Gastroesophageal sphincter (tissue), 3 donors: ENCODE data around the gene NELFA.

Experiments used
- EP300 ChIP-seq: sonication (generic); formaldehyde crosslinking; IDR thresholded peaks from one replicate; pipeline ENCODE4 v1.6.1; 2017; ENCODE audit warnings: antibody characterized with exemption, mild to moderate bottlenecking
- POLR2AphosphoS5 ChIP-seq: sonication (generic); formaldehyde crosslinking; IDR thresholded peaks from one replicate; pipeline ENCODE4 v1.6.1; 2017; ENCODE audit warnings: antibody characterized with exemption
- TF ChIP-seq, protein P1 (sequence below), 4 experiments: fragments of 200-600 bp in 2 of 4; fragments of 450-650 bp in 2 of 4; sonication (generic) in 1 of 4; IDR thresholded peaks; one replicate each; pipeline ENCODE4 v1.5.1; 2017 to 2019; ENCODE audit warnings: antibody characterized with exemption in 4 of 4, mild to moderate bottlenecking in 2 of 4, moderate library complexity in 2 of 4

GRCh38 chr4:2047031-2047660 lies 38.4 kb upstream of the NELFA start:
- TF ChIP-seq EP300 (no peak), POLR2AphosphoS5 (no peak)
- TF ChIP-seq, protein P1, sequence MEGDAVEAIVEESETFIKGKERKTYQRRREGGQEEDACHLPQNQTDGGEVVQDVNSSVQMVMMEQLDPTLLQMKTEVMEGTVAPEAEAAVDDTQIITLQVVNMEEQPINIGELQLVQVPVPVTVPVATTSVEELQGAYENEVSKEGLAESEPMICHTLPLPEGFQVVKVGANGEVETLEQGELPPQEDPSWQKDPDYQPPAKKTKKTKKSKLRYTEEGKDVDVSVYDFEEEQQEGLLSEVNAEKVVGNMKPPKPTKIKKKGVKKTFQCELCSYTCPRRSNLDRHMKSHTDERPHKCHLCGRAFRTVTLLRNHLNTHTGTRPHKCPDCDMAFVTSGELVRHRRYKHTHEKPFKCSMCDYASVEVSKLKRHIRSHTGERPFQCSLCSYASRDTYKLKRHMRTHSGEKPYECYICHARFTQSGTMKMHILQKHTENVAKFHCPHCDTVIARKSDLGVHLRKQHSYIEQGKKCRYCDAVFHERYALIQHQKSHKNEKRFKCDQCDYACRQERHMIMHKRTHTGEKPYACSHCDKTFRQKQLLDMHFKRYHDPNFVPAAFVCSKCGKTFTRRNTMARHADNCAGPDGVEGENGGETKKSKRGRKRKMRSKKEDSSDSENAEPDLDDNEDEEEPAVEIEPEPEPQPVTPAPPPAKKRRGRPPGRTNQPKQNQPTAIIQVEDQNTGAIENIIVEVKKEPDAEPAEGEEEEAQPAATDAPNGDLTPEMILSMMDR (IDR thresholded peaks at IDR 0.05) = no peak
